Activated CD8-positive, alpha-beta T cell treated with anti-CD3 and anti-CD28 coated beads for 36 hours (primary cell): ENCODE measurements around the gene SLC26A1. TPM values are rescaled to one million over a fixed set of nuclear protein-coding genes. Genes with fewer than 3 reads are reported as not detected.

Experiments used
- ATAC-seq: fragments of 200-7000 bp; cut with Tn5 transposase; one replicate; pipeline ENCODE4 v1.10.0; 2021; ENCODE audit warnings: mild to moderate bottlenecking, moderate library complexity
- CTCF ChIA-PET: fragments of 350-600 bp; sonication (Branson Sonifier 250); formaldehyde crosslinking; loops from one replicate; lab custom pipeline; 2021; ENCODE audit warnings: antibody characterized with exemption; lab: Charles Lee
- POLR2A ChIA-PET: fragments of 350-600 bp; sonication (Branson Sonifier 250); formaldehyde crosslinking; loops from one replicate; lab custom pipeline; 2021; ENCODE audit warnings: antibody characterized with exemption; lab: Charles Lee
- DNase-seq: peaks from one replicate; pipeline ENCODE4 v3.0.0-alpha.2; 2020
- H3K27ac Mint-ChIP-seq: one replicate; pipeline ENCODE4 v1.8.0; 2021; ENCODE audit warnings: mild to moderate bottlenecking, mixed read lengths
- H3K27me3 Mint-ChIP-seq: one replicate; pipeline ENCODE4 v1.8.0; 2021; ENCODE audit warnings: mixed read lengths
- H3K36me3 Mint-ChIP-seq: one replicate; pipeline ENCODE4 v1.8.0; 2021; ENCODE audit warnings: low read depth, mixed read lengths
- H3K4me1 Mint-ChIP-seq: one replicate; pipeline ENCODE4 v1.8.0; 2021; ENCODE audit warnings: low read depth, mixed read lengths
- H3K4me3 Mint-ChIP-seq: one replicate; pipeline ENCODE4 v1.8.0; 2021; ENCODE audit warnings: mild to moderate bottlenecking, moderate library complexity, mixed read lengths
- H3K9me3 Mint-ChIP-seq: one replicate; pipeline ENCODE4 v1.8.0; 2021; ENCODE audit warnings: mixed read lengths
- intact Hi-C: fragments of 100-400 bp; cut with micrococcal nuclease; formaldehyde crosslinking; loops from one replicate; pipeline ENCODE4 v1.10.0; 2022
- total RNA-seq, 2 experiments: library from RNA; stranded (reverse); gene quantifications; one replicate each; pipeline ENCODE4 v1.2.3, GENCODE V29; 2021
- TF ChIP-seq, protein P1 (sequence below): fragments of 200-600 bp; IDR thresholded peaks from one replicate; pipeline ENCODE4 v1.8.0; 2022; ENCODE audit warnings: antibody characterized with exemption, mild to moderate bottlenecking

SLC26A1 gene
- total RNA-seq, 2 experiments from 2014 or later = 0.27 TPM; not detected in 1

GRCh38 chr4:1040344-1041146 is 47.3 kb upstream of the SLC26A1 start:
- Mint-ChIP-seq H3K27me3 (peaks cover 16% of the 10 kb centered on the region), H3K4me3 (no peak overlapping the region), H3K27ac (no peak overlapping the region), H3K9me3 (no peaks in the 10 kb centered on the region), H3K36me3 (no peaks in the 10 kb centered on the region), H3K4me1 (peaks cover 5% of the 10 kb centered on the region)
- intact Hi-C loops = no loop called here
- no peak for ATAC-seq
- TF ChIP-seq, protein P1, sequence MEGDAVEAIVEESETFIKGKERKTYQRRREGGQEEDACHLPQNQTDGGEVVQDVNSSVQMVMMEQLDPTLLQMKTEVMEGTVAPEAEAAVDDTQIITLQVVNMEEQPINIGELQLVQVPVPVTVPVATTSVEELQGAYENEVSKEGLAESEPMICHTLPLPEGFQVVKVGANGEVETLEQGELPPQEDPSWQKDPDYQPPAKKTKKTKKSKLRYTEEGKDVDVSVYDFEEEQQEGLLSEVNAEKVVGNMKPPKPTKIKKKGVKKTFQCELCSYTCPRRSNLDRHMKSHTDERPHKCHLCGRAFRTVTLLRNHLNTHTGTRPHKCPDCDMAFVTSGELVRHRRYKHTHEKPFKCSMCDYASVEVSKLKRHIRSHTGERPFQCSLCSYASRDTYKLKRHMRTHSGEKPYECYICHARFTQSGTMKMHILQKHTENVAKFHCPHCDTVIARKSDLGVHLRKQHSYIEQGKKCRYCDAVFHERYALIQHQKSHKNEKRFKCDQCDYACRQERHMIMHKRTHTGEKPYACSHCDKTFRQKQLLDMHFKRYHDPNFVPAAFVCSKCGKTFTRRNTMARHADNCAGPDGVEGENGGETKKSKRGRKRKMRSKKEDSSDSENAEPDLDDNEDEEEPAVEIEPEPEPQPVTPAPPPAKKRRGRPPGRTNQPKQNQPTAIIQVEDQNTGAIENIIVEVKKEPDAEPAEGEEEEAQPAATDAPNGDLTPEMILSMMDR = no peak
- ChIA-PET POLR2A (no interaction called here), CTCF (no interaction called here)
- no peak for DNase-seq

- Mint-ChIP-seq H3K27me3 (peaks cover 9% of the 10 kb centered on the region), H3K9me3 (no peaks in the 10 kb centered on the region), H3K4me1 (peaks cover 5% of the 10 kb centered on the region), H3K4me3 (no peak overlapping the region), H3K36me3 (no peaks in the 10 kb centered on the region), H3K27ac (no peak overlapping the region)
- POLR2A ChIA-PET = no interaction called here
- TF ChIP-seq, protein P1 = no peak
- intact Hi-C loops = no loop called here
- CTCF ChIA-PET = no interaction called here
- ATAC-seq (no peak), DNase-seq (no peak)
Observed at GRCh38 chr4:1039493-1040343, 46.5 kb upstream of the SLC26A1 start.

DNA sequence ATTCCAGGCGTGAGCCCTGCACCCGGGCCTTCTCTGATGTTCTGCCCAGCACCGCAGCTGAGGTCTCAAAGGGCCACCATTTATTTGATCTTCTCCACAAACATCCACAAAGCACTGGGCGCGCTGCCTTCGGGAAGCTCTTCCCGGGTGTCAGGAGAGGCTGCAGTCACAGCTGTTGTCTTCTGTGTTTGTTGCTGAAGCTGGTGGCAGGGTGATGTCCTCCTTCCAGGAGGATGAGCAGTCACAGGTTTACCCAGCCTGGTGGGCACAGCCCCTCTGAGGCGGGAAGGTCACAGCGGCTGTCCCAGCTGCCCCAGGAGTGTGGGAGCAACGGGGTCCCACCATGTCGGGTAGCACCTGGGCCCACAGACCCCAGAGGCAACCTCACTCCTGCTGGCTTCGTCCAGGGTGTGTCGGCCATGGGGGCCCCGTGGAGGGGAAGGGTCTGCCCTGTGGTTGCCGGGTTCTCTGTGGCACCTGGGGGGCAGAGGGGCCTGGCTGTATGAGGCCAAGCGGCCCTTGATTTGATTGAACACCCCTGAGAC is 45.8 kb upstream of the SLC26A1 start:
- intact Hi-C loops = no loop called here
- peaks cover 5% of the 10 kb centered on the region for H3K4me1 Mint-ChIP-seq

DNA sequence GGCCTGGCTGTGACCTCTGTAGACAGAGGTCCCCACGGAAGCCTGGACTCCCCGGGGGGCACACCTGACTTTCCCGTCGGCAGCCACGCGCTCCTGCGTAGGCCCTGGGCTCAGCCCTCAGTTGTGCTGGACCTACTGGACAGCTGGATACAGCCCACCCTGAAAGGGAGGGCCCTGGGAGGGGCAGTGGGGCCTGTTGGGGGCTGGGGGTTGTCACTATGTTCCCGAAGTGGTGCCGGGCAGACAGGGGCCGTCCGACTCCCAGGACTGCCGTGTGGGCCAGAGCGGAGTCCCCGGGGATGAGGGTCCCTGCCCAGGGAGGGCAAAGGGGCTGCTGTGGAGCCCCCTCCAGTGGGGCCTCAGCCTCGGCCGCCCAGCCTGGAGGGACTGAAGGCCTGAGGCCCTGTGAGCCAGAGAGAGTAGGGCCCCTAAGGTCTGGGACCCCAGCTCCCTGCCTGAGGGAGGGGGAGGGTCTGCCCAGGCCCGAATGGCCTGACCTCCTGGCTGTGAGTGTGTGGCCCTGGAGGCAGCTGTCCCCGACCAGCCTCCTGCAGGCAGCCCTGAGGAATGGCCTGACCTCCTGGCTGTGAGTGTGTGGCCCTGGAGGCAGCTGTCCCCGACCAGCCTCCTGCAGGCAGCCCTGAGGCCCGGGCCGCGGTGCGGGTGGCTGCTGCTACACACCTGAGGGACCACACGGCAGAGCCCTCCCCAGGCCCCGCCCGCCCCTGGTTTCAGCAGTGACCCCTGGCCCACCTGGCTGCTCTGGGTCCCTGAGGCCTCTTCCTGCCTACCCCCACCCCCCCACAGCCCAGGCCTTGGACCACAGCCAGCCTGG is 44.0 kb upstream of the SLC26A1 start:
- H3K36me3 Mint-ChIP-seq = no peaks in the 10 kb centered on the region
- TF ChIP-seq, protein P1 = no peak
- no peaks in the 10 kb centered on the region for H3K9me3 Mint-ChIP-seq
- H3K4me3 Mint-ChIP-seq = no peak overlapping the region
- CTCF ChIA-PET = no interaction called here
- ATAC-seq = no peak
- no peak overlapping the region for H3K27ac Mint-ChIP-seq
- H3K4me1 Mint-ChIP-seq = peaks cover 2% of the 10 kb centered on the region
- POLR2A ChIA-PET = no interaction called here
- peaks cover 4% of the 10 kb centered on the region for H3K27me3 Mint-ChIP-seq
- DNase-seq = no peak
- intact Hi-C loops = no loop called here

More for the DNA sequence above, 45.8 kb upstream of the SLC26A1 start:
- no peaks in the 10 kb centered on the region for H3K9me3 Mint-ChIP-seq
- ChIA-PET CTCF (no interaction called here), POLR2A (no interaction called here)
- no peaks in the 10 kb centered on the region for H3K36me3 Mint-ChIP-seq
- H3K4me3 Mint-ChIP-seq = no peak overlapping the region
- TF ChIP-seq, protein P1 = no peak
- DNase-seq = no peak
- no peak overlapping the region for H3K27ac Mint-ChIP-seq
- peaks cover 7% of the 10 kb centered on the region for H3K27me3 Mint-ChIP-seq
- no peak for ATAC-seq
